ENCODE measurements around the gene ANKRD12. TPM values are rescaled to one million over a fixed set of nuclear protein-coding genes. Genes with fewer than 3 reads are reported as not detected.
"Not testable (repeated sequence)": the region's sequence is repeated elsewhere in the genome, so short reads cannot be mapped to it uniquely, and the experiment has no call there.

ANKRD12 gene
- total RNA-seq, 1 donor from 2014 or later: 53.5 TPM

DNA sequence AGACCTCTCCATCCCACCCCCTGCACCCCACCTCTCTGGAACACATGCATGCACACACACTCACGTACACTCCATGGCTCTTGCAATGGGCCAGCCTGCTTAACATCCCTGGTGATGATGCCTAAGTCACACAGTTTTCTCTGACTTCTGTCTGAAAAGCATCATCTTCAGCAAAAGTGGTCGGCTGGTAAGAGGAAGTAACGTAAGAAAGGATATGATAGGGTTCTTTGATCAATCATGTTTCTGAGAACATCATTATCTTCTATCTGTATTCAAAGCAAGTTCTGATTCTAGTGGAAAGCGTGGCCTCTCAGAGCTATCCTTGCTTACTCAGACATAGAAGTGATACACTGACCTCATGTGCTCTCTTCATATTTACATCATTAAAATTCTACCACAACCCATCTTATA is 45.5 kb upstream of the ANKRD12 start:
- no peak overlapping the region for H3K4me3 ChIP-seq
- no peak for DNase-seq (ENCODE audit: extremely low spot score in 2 of 2)
- H3K36me3 ChIP-seq: no peaks in the 10 kb centered on the region
- intact Hi-C loops (cut with DNase I): no loop called here
- H3K27ac ChIP-seq: no peak overlapping the region
- TF ChIP-seq POLR2AphosphoS5 (IDR thresholded peaks at IDR 0.05; ENCODE audit: insufficient read depth in 1 of 2, low read depth in 1 of 2) (no peak), POLR2A (IDR thresholded peaks at IDR 0.05) (no peak)
- TF ChIP-seq, protein P1, sequence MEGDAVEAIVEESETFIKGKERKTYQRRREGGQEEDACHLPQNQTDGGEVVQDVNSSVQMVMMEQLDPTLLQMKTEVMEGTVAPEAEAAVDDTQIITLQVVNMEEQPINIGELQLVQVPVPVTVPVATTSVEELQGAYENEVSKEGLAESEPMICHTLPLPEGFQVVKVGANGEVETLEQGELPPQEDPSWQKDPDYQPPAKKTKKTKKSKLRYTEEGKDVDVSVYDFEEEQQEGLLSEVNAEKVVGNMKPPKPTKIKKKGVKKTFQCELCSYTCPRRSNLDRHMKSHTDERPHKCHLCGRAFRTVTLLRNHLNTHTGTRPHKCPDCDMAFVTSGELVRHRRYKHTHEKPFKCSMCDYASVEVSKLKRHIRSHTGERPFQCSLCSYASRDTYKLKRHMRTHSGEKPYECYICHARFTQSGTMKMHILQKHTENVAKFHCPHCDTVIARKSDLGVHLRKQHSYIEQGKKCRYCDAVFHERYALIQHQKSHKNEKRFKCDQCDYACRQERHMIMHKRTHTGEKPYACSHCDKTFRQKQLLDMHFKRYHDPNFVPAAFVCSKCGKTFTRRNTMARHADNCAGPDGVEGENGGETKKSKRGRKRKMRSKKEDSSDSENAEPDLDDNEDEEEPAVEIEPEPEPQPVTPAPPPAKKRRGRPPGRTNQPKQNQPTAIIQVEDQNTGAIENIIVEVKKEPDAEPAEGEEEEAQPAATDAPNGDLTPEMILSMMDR (IDR thresholded peaks at IDR 0.05): no peak
- H3K9me3 ChIP-seq: no peaks in the 10 kb centered on the region
- H3K27me3 ChIP-seq: no peaks in the 10 kb centered on the region
- H3K4me1 ChIP-seq: no peaks in the 10 kb centered on the region

DNA sequence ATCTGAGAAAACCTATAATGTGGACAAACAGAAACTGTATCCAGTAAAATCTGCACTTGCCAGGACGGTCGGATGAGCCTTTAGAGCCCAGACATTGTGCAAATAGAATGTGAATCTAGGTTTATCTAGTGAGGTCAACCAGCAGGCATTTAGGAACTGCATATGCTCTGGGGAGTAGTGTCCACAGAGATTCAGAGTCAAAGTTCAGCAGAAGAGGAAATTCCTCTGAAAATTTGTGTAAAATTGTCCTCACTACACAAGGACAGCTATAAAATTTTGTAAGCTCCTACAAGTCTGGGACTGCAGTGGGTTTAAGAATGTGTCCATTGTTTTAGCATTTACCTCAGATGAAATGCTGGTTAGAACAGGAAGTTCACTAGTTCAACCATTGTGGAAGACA is 43.9 kb upstream of the ANKRD12 start:
- no peak for DNase-seq (ENCODE audit: extremely low spot score in 2 of 2)
- H3K36me3 ChIP-seq: no peaks in the 10 kb centered on the region
- intact Hi-C loops (cut with DNase I): no loop called here
- no peaks in the 10 kb centered on the region for H3K4me1 ChIP-seq
- no peaks in the 10 kb centered on the region for H3K27me3 ChIP-seq
- H3K4me3 ChIP-seq: no peak overlapping the region
- TF ChIP-seq POLR2AphosphoS5 (IDR thresholded peaks at IDR 0.05; ENCODE audit: insufficient read depth in 1 of 2, low read depth in 1 of 2) (no peak), POLR2A (IDR thresholded peaks at IDR 0.05) (no peak)
- TF ChIP-seq, protein P1 (IDR thresholded peaks at IDR 0.05): no peak
- H3K27ac ChIP-seq: no peak overlapping the region
- H3K9me3 ChIP-seq: no peaks in the 10 kb centered on the region

DNA sequence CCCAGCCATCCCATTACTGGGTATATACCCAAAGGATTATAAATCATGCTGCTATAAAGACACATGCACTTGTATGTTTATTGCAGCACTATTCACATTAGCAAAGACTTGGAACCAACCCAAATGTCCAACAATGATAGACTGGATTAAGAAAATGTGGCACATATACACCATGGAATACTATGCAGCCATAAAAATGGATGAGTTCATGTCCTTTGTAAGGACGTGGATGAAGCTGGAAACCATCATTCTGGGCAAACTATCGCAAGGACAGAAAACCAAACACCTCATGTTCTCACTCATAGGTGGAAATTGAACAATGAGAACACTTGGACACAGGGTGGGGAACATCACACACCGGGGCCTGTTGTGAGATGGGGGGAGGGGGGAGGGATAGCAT is 43.5 kb upstream of the ANKRD12 start:
- H3K27ac ChIP-seq; intact Hi-C loops (cut with DNase I); H3K4me3 ChIP-seq; DNase-seq (ENCODE audit: extremely low spot score in 2 of 2); H3K9me3 ChIP-seq; H3K4me1 ChIP-seq; H3K27me3 ChIP-seq; H3K36me3 ChIP-seq: not testable (repeated sequence)

DNA sequence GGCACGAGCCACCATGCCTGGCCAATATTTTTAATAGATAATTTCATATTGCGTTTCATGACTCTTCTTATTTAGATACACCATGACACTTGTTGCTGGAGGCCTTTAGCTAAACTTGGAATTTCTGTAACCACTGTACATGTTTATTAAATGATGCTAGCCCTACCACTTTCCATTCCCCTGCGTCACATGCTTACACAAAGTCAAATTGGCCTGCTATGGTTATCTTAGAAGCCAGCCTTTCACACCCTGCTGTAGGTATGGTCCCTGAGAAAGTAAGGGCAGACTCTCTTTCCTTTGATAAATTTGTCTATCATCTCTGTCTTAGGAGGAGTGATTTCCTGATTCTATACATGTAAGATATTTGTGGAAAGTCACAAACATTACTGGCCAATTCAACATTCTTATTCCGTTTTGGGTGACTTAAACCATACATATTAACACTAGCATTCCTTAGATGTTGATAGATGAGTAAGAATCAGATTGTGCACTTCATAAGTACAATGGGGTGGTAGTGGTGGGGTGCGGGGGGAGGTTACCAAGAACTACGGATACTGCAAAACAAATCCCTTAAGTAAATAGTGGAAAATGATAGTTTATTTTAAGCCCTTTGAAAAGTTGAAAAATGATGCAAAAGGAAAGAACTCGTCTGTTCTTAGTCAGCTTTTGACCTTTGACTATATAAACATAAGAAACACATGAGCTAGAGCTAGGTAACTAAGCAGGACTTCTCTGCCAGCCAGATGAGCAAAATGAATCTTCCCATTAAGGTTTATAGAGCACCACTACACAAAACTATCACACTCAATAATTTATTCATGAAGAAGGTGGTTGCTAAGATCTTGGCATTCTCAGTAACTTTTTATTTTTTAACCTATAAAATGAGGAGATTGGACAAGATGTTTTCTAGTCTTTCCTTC is 42.0 kb upstream of the ANKRD12 start:
- no peak overlapping the region for H3K27ac ChIP-seq

DNA sequence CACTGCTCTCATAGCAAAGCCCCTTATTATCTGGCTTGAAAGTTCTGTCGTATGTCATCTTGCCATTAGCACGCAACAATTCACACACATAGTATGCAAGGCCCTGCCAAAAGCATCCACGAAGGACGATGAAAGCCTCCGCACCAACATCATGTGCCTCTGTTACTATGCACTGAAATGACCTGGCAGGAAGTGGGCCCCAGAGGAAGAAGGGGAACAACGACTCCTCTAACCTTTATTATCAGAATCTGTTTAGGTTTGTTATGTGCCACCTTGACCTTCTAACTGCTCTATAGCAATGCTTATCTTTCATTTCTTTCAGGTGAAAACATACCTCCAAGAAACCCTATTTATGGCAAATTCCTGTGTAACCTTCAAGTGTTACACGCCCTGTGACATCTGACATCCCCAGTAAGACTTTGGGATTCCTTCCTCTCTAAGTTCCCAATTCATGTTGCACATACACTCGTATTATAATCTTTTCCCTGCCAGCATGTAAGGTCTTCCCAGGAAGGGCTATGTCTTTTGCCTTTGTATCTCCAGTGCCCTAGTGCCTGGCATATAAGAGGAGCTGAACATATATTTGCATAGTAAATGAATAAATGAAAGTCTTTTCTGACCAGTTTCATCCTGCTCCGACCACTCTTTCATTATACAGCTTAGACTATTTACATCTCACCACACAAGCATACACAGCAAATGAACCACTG is 41.1 kb upstream of the ANKRD12 start:
- TF ChIP-seq POLR2AphosphoS5 (IDR thresholded peaks at IDR 0.05; ENCODE audit: insufficient read depth in 1 of 2, low read depth in 1 of 2): no peak
- TF ChIP-seq, protein P1 (IDR thresholded peaks at IDR 0.05): no peak
- TF ChIP-seq POLR2A (IDR thresholded peaks at IDR 0.05): no peak
- Histone ChIP-seq H3K27ac (peak overlapping the region; percentile 2), H3K4me1 (no peaks in the 10 kb centered on the region), H3K27me3 (no peaks in the 10 kb centered on the region), H3K9me3 (no peaks in the 10 kb centered on the region), H3K4me3 (no peak overlapping the region), H3K36me3 (no peaks in the 10 kb centered on the region)
- intact Hi-C loops (cut with DNase I): no loop called here
- DNase-seq (ENCODE audit: extremely low spot score in 2 of 2): no peak

More for the DNA sequence above, 42.0 kb upstream of the ANKRD12 start:
- H3K27me3 ChIP-seq: no peaks in the 10 kb centered on the region
- H3K4me1 ChIP-seq: no peaks in the 10 kb centered on the region
- no peak for DNase-seq (ENCODE audit: extremely low spot score in 2 of 2)
- intact Hi-C loops (cut with DNase I): no loop called here
- no peak for TF ChIP-seq POLR2AphosphoS5 (IDR thresholded peaks at IDR 0.05; ENCODE audit: insufficient read depth in 1 of 2, low read depth in 1 of 2)
- TF ChIP-seq, protein P1 (IDR thresholded peaks at IDR 0.05): no peak
- no peak for TF ChIP-seq POLR2A (IDR thresholded peaks at IDR 0.05)
- H3K36me3 ChIP-seq: no peaks in the 10 kb centered on the region
- H3K4me3 ChIP-seq: no peak overlapping the region
- H3K9me3 ChIP-seq: no peaks in the 10 kb centered on the region
